ENCODE data around the gene SBF1.
A peak's percentile ranks its signal among the peaks of the same experiment; 100 is the strongest.
"Not testable (repeated sequence)": the region's sequence is repeated elsewhere in the genome, so short reads cannot be mapped to it uniquely, and the experiment has no call there.

The SBF1 gene, protein sequence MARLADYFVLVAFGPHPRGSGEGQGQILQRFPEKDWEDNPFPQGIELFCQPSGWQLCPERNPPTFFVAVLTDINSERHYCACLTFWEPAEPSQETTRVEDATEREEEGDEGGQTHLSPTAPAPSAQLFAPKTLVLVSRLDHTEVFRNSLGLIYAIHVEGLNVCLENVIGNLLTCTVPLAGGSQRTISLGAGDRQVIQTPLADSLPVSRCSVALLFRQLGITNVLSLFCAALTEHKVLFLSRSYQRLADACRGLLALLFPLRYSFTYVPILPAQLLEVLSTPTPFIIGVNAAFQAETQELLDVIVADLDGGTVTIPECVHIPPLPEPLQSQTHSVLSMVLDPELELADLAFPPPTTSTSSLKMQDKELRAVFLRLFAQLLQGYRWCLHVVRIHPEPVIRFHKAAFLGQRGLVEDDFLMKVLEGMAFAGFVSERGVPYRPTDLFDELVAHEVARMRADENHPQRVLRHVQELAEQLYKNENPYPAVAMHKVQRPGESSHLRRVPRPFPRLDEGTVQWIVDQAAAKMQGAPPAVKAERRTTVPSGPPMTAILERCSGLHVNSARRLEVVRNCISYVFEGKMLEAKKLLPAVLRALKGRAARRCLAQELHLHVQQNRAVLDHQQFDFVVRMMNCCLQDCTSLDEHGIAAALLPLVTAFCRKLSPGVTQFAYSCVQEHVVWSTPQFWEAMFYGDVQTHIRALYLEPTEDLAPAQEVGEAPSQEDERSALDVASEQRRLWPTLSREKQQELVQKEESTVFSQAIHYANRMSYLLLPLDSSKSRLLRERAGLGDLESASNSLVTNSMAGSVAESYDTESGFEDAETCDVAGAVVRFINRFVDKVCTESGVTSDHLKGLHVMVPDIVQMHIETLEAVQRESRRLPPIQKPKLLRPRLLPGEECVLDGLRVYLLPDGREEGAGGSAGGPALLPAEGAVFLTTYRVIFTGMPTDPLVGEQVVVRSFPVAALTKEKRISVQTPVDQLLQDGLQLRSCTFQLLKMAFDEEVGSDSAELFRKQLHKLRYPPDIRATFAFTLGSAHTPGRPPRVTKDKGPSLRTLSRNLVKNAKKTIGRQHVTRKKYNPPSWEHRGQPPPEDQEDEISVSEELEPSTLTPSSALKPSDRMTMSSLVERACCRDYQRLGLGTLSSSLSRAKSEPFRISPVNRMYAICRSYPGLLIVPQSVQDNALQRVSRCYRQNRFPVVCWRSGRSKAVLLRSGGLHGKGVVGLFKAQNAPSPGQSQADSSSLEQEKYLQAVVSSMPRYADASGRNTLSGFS (N-terminal part only)

DNA sequence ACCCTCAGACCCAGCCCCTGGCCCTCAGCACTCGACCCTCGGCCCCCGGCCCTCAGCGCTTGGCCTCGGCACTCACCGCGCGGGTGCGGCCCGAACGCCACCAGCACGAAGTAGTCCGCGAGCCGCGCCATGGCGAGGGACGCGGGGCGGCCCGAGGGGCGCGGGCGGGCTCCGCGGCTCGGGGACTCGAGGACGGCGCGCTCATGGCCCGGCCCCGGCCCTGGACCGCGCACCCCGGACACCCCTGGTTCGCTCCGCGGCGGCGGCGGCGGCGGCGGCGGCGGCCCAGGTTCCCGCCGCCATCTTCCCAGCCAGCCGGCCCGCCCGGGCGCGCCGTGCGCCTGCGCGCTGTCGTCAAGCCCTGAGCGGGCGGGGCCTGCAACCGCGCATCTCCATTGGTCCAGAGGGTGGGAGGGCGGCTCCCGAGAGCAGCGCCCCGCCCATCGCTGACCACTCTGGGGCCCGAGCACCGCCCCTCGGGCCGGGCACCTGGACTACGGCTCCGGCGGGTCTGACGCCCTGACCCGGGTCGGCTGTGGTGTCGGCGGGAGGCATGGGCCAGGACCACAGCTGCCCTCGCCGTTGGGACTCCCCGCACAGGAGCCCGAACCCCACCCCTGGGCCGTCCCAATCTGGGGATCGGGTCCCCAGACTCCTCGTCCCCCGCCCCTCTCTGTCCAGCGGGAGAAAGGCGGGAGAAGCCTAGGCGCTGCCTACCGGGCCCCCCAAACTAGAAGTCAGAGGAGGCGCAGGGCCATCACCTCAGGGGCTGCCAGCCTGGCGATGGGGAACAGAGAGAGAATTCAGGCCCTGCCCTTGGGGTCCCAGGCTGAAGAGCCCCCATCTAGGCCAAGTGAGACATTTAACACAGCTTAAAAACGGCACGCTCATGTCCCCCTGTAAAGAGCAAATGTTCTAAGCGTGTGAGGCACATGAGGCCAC lies at the start of gene SBF1:
TSS of gene SBF1 (minus strand) at position 326 of the 942 bp plus-strand sequence. CDS start at position 131, 195 bp downstream.
- peak; percentile 92 for DNase-seq (ENCODE audit: low spot score)

- DNase-seq (ENCODE audit: low spot score), result no peak
Measured at GRCh38 chr22:50523806-50524675, 49.2 kb upstream of the SBF1 start.

GRCh38 chr22:50523458-50523805 lies 48.6 kb upstream of the SBF1 start:
- DNase-seq (ENCODE audit: low spot score), result no peak

- no peak for DNase-seq (ENCODE audit: low spot score)
Measured at GRCh38 chr22:50522806-50523438, 48.1 kb upstream of the SBF1 start.

DNA sequence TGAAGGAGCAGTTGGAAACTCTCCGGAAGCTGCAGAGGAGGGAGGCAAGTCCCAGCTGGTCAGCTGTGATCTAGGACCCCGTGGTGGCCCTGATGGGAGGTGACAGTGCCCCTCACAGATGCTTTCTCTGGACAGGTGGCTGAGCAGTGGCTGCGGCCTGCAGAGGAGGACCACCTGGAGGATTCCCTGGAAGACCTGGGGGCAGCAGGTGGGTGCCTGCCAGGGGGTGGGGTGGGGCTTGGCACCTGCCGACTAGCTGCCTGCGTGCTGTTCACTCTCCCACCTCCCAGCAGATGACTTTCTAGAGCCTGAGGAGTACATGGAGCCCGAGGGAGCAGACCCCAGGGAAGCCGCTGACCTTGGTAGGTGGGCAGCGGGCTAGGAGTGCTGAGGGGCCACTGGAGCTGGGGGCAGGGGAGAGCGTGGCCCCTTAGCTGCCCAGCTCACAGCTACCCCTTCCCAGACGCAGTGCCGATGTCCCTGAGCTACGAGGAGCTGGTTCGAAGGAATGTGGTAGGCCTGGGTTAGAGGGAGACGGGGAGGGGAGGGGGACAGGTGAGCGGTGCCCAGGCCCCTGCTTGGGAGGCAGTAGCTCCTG lies 47.5 kb upstream of the SBF1 start:
- DNase-seq (ENCODE audit: low spot score), result no peak

DNA sequence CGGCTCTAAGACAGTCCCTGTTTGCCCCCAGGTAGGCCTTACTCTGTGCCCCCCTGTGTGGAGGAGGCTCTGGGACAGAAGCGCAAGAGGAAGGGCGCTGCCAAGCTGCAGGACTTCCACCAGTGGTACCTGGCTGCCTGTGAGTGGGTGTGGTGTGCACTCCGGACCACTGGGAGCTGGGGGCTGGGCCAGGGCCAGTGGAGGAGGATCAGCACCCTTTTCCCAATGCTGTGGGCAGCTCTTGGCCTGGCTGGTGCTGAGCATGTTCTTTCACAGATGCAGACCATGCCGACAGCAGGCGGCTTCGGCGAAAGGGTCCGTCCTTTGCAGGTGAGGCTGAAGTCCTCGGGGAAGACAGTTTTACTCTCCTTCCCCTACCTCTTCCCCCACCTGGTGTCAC lies 46.9 kb upstream of the SBF1 start:
- no peak for DNase-seq (ENCODE audit: low spot score)

DNA sequence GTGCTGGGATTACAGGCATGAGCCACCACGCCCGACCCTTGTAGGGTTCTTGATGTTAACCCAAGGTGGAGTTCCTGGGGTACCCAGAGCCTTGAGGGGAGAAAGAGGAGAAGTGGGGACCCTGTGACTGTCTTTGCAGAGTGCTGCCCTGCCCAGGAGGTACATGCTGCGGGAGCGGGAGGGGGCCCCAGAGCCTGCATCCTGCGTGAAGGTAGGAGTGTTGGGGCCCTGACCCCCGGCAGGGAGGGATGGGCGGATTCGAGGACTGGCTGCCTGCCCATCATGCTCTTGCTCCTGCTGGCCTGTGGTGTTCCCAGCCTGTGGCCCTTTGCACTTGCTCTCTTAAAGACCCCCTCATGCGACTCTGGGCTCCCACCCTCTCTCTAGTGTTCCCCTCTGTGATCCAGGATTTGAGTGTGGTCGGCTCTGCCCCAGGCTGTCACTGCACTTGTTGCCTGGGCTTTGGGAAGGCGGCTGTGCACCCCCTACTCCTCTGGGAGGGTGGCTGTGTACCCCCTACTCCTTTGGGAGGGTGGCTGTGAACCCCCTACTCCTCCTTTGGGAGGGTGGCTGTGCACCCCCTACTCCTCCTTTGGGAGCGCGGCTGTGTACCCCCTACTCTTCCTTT lies 46.1 kb upstream of the SBF1 start:
- DNase-seq (ENCODE audit: low spot score), result no peak

DNA sequence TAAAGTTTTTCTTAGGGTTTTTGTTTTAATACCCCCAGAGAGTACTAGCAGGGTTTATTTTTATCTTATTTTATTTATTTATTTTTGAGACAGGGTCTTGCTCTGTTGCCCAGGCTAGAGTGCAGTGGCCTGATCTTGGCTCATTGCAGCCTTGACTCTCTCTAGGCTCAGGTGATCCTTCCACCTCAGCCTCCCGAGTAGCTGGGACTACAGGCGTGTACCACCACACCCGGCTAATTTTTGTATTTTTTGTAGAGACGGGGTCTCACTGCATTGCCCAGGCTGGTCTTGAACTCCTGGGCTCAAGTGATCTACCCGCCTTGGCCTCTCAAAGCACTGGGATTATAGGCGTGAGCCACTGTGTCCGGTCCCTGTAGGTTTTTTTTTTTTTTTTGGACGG lies 45.3 kb upstream of the SBF1 start:
- not testable (repeated sequence) for DNase-seq (ENCODE audit: low spot score)

GRCh38 chr22:50519151-50519550 lies 44.3 kb upstream of the SBF1 start:
- no peak for DNase-seq (ENCODE audit: low spot score)

DNA sequence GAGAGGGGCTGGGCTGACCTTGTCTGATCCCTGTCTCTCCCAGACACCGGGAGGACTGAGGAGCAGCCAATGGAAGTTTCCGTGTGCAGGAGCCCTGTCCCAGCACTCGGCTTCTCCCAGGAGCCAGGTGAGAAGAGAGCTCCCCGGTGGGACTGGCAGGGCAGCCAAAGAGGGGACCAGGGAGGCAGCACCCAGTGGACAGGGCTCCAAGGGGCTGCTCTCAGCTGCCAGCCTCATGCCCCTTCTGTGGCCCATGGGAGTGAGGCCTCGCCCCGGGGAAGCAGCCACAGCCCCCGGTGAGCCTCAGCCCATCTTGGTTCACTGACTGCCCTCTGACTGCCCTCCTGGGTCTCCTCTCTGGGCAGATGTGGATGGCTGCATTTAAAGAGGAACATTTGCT lies 43.8 kb upstream of the SBF1 start:
- DNase-seq (ENCODE audit: low spot score), result no peak

- DNase-seq (ENCODE audit: low spot score), result no peak
Measured at GRCh38 chr22:50517495-50518260, 42.8 kb upstream of the SBF1 start.

- DNase-seq (ENCODE audit: low spot score), result no peak
Measured at GRCh38 chr22:50516891-50517290, 42.1 kb upstream of the SBF1 start.

DNA sequence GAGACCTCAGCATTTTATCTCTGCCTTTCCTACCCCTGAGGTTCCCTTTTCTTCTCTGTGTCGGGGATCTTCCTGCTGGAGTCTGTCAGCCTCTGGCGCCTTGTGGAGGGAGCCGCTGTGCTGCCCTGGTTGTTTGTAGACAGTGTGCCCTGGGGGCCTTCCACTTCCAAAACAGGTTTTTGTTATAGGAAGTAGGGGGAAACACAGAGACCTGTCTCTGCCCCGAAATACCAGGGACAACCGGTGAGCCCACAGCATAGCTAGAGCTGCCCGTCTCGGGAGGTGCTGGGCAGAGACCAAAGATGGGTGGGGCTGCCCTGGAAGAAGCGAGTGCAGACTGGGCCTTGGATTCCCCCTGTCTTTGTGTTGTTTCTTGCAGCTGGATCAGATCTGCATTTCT lies 41.2 kb upstream of the SBF1 start:
- no peak for DNase-seq (ENCODE audit: low spot score)

- DNase-seq (ENCODE audit: low spot score), result no peak
Measured at GRCh38 chr22:50513175-50513574, 38.3 kb upstream of the SBF1 start.

DNA sequence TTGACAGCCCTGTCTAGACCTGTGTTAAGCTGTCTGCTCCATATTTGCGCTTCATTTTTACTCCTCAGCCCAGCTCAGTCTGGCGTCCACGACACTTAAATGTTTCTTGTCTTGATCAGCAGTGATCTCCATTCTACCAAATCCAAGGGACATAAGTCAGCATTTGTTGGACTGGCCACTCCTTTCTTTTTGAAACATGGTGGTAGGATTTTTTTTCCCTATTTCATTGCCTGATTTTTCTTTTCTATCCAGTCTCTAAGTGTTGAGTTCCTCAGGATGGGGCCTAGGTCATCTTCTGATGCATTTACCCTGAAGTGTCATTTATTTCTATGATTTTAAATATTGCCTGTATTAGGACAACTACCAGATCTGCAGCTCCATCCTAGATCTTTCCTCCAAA lies 34.1 kb upstream of the SBF1 start:
- no peak for DNase-seq (ENCODE audit: low spot score)

GRCh38 chr22:50507991-50508884 lies 33.4 kb upstream of the SBF1 start, which contains the start of gene NCAPH2:
TSS of gene NCAPH2 (plus strand) at chr22:50508224. CDS start at chr22:50508338, 114 bp downstream.
- peak; percentile 96 for DNase-seq (ENCODE audit: low spot score)
